Cardiac muscle cell (in vitro differentiated cells and primary cell): Measurements from ENCODE around the gene TREM2. TPM values are rescaled to one million over a fixed set of nuclear protein-coding genes. Genes with fewer than 3 reads are reported as not detected.
A peak's percentile ranks its signal among the peaks of the same experiment; 100 is the strongest.

Source experiments
- DNase-seq, 2 donors: peaks; one replicate each; pipeline versions ENCODE4 v3.0.0 to v3.0.0-alpha.2; 2010 to 2017; ENCODE audit warnings: low read depth in 1 of 2, low spot score in 1 of 2
- H3K27ac ChIP-seq: fragments of 200-600 bp; sonication (generic); 2 replicates; pipeline ENCODE4 v1.5.1; 2016
- H3K27me3 ChIP-seq: fragments of 200-600 bp; sonication (generic); 2 replicates; pipeline ENCODE4 v1.6.0; 2016; ENCODE audit warnings: control low read depth
- H3K36me3 ChIP-seq: fragments of 200-600 bp; sonication (generic); 2 replicates; pipeline ENCODE4 v1.5.1; 2016; ENCODE audit warnings: control low read depth
- H3K4me1 ChIP-seq: fragments of 200-600 bp; sonication (generic); 2 replicates; pipeline ENCODE4 v1.8.1; 2017; ENCODE audit warnings: low read depth, mild to moderate bottlenecking, mixed run types
- H3K4me3 ChIP-seq: fragments of 200-600 bp; sonication (generic); 2 replicates; pipeline ENCODE4 v1.5.1; 2016; ENCODE audit warnings: mild to moderate bottlenecking
- H3K9me3 ChIP-seq: fragments of 200-600 bp; sonication (generic); 2 replicates; pipeline ENCODE4 v1.5.1; 2017; ENCODE audit warnings: low read depth, mild to moderate bottlenecking, control low read depth
- CTCF ChIP-seq: IDR thresholded peaks from 2 replicates; pipeline ENCODE4 v1.5.1; 2012; ENCODE audit warnings: low read depth, mild to moderate bottlenecking, low read length
- polyA plus RNA-seq: library from polyadenylated mRNA; unstranded; fragments of >200 nt; fragmentation: Nextera tagmentation; extraction: Ambion mirVana; gene quantifications from 2 replicates; pipeline ENCODE4 v1.2.1, GENCODE V29; 2016
- total RNA-seq: library from RNA; depleted of rRNA; stranded (reverse); fragments of >200 nt; gene quantifications from 2 replicates; pipeline ENCODE4 v1.2.3, GENCODE V29; 2016

TREM2 gene
- total and polyA plus RNA-seq, 2 experiments from 2014 or later, result not detected

DNA sequence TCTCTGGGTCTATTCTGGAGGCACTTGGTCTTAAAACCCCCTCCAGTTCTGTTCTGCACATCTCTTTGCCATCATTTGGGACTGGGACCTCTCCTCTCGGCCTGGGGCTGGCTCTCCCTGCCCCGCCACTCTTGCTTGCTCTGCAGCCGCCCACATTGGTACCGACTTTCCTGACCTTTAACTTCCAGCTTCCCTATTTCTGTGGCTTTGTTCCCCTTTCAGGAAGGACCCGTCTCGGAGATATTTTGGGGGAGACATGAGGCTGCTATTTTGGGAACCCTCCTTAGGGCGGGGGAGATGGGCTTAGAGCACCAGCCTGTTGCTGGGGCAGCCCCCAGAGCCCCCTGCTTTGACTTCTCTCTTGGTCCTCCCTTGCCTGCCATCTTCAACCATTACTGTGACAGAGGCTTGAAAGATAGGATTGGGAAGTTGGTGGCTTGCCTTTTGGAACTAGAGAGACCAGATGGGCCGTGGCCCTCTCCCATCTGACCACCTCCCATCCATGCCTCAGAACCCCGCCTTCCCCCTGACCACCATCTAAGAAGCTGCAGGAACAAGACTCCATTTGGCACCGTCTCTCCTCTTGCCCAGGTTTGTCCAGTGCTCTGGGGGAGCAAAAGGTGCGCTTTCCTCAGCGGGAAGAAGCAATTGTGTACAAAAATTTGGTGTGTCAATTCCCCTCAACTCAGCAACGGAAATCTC is 914 bp downstream of the TREM2 start:
- no peak for DNase-seq

GRCh38 chr6:41161380-41161779 is 1.5 kb downstream of the TREM2 start:
- no peaks in the 10 kb centered on the region for H3K9me3 ChIP-seq
- no peaks in the 10 kb centered on the region for H3K27me3 ChIP-seq
- no peak overlapping the region for H3K4me3 ChIP-seq
- no peaks in the 10 kb centered on the region for H3K36me3 ChIP-seq
- H3K27ac ChIP-seq, result no peak overlapping the region
- no peak for DNase-seq
- TF ChIP-seq CTCF, result no peak
- no peaks in the 10 kb centered on the region for H3K4me1 ChIP-seq

More for the DNA sequence above, 914 bp downstream of the TREM2 start:
- H3K27ac ChIP-seq, result no peak overlapping the region
- no peaks in the 10 kb centered on the region for H3K27me3 ChIP-seq
- H3K36me3 ChIP-seq, result no peaks in the 10 kb centered on the region
- no peaks in the 10 kb centered on the region for H3K9me3 ChIP-seq
- no peak overlapping the region for H3K4me3 ChIP-seq
- H3K4me1 ChIP-seq, result no peaks in the 10 kb centered on the region
- no peak for TF ChIP-seq CTCF

- no peak for DNase-seq
- H3K27me3 ChIP-seq, result no peaks in the 10 kb centered on the region
- no peak overlapping the region for H3K4me3 ChIP-seq
- H3K36me3 ChIP-seq, result no peaks in the 10 kb centered on the region
- no peaks in the 10 kb centered on the region for H3K9me3 ChIP-seq
- H3K27ac ChIP-seq, result no peak overlapping the region
- no peak for TF ChIP-seq CTCF
- H3K4me1 ChIP-seq, result no peaks in the 10 kb centered on the region
Observed at GRCh38 chr6:41160933-41161332, 2.0 kb downstream of the TREM2 start.

- DNase-seq, result peak in 1 of 2 donors; percentile 52
- TF ChIP-seq CTCF, result no peak
Observed at GRCh38 chr6:41159415-41160082, 3.4 kb downstream of the TREM2 start.

GRCh38 chr6:41157323-41157722 is 5.6 kb downstream of the TREM2 start:
- Histone ChIP-seq H3K4me3 (no peak overlapping the region), H3K27ac (no peak overlapping the region), H3K27me3 (no peaks in the 10 kb centered on the region), H3K9me3 (no peaks in the 10 kb centered on the region), H3K36me3 (no peaks in the 10 kb centered on the region), H3K4me1 (no peaks in the 10 kb centered on the region)
- TF ChIP-seq CTCF, result no peak
- no peak for DNase-seq

More at GRCh38 chr6:41159415-41160082, 3.4 kb downstream of the TREM2 start:
- Histone ChIP-seq H3K4me1 (no peaks in the 10 kb centered on the region), H3K9me3 (no peaks in the 10 kb centered on the region), H3K4me3 (no peak overlapping the region), H3K27ac (no peak overlapping the region), H3K27me3 (no peaks in the 10 kb centered on the region), H3K36me3 (no peaks in the 10 kb centered on the region)
